A549 treated with CORT108297 at 1 μM for 4 hours (cell line): Measurements from ENCODE around the gene GPR119. TPM values are rescaled to one million over a fixed set of nuclear protein-coding genes. Genes with fewer than 3 reads are reported as not detected.

Experiments used
- total RNA-seq: library from RNA; stranded (reverse); fragments of 200-300 nt; extraction: Qiagen RNA extraction; gene quantifications from 5 replicates; pipeline ENCODE4 v1.2.3, GENCODE V29; 2022

Gene GPR119
- not detected in 5 replicates for total RNA-seq

DNA sequence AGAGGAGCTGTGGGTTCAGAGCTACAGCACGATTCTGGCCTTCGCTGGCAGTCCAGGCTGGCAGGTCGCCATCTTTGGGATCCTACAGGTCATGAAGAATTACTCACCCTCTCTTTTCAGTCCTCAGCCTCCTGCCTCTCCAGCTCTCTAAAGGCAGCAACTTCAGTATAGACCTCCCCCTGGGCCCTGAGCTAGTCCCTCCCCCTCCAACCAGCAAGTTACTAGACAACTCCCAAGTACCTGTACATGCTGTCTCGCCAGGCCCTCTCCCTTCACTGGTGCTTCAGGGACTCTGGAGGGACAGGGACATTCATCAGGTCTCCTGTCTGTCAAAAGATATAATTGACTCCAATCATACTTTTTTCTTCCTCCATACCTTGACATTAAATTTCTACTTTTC is at the start of gene GPR119:
GPR119 (minus strand) TSS at position 155 of the 400 bp plus-strand sequence. CDS start 227 bp downstream, outside the sequence.

DNA sequence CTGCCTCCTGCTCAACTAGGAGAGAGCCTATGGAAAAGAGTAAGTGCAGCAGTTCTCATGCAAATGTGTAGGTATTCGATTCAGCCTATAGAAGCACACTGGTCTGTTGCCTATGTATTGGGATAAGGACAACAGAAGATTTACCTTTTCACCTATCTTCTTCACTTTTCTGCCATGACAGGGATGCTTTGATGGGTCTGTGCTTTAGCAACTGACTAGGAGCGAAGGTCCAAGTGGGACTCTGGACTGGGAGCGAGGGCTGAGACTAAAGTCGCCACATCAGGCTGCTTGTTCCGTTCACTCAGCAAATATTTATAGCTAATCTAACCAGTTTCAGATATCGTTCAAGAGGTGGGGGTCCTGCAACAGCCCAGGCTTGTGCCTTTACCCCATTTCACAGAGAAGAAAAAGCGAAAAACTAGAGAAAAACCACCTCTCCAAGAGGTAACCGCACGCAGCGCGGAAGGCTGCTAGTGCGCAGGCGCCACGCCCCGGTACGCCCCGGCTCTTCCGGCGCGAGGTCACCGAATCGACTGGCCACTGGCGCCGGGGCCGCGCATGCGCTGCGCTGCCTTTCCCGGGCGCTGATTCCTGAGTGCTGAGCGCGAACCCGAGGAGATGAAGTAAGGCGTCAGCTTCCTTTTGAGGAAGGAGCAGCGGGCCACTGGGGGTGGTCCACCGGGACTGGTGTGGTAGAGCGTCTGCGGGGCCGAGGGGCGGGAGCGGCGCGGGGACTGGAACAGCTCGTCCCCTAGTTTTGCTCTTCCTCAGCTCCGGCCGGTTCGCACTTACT is 16.1 kb upstream of the GPR119 start, which contains the start of gene RBMX2:
RBMX2 (plus strand) TSS at position 573 of the 793 bp plus-strand sequence; CDS start at position 619, 46 bp downstream.

DNA sequence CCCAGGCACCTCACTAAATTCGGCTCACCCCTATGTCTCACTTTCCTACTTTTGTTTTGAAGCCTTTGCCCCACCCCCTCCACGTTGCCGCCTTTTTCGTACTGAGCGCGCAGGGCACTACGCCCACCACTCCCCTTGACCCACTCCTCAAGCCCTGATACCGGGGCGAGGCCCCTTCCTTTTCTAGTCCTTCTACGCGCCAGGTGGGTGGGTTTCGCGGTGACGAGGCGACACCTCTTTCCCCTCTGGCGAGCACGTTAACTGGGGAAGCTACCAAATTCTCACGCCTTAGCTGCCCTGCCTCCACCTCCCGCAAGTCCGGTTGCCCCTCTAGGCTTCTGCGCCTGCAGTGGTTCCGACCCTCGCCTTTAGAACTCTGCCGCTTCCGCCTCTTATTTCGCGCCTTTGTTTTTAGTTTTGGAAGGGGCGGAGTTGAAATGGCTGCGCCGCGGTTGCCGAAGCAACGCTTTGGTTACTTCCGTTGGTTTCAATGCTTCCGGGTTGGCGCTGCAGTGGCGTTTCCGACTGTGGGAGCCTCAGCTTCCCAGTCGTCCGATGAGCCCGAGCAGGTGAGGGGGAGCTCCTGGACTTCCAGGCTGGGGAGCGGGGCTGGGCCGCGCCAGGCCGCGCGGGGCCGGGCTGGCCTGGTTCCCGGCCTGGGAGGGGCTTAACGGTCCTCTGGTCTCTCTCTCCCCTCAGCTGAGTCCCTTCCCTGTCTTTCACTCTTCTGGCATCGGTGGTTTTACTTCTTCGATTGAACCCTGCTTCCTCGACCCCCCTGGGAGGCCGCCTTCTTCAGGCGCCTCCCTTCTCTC is 45.9 kb downstream of the GPR119 start, which contains the start of gene SLC25A14:
SLC25A14 (plus strand) TSS at position 512 of the 815 bp plus-strand sequence. CDS start 360 bp downstream, outside the sequence.

Other genes starting within 250 kb of the GPR119 start
- 67.7 to 73.8 TPM (median 73.0 TPM) in 5 replicates for gene AIFM1, start 219.8 kb downstream of the GPR119 start, total RNA-seq
- gene RAB33A, start 213.7 kb downstream of the GPR119 start, total RNA-seq: 0.10 to 0.31 TPM (median 0.20 TPM) in 5 replicates
- 2.2 to 3.2 TPM (median 2.6 TPM) in 5 replicates for gene ZNF280C, start 116.8 kb downstream of the GPR119 start, total RNA-seq
- gene SLC25A14, start 45.8 kb downstream of the GPR119 start, total RNA-seq: 15.9 to 19.6 TPM (median 17.6 TPM) in 5 replicates
- 26.5 to 33.8 TPM (median 27.9 TPM) in 5 replicates for gene RBMX2, start 16.3 kb upstream of the GPR119 start, total RNA-seq